ENCODE data around the gene ZNF223. TPM values are rescaled to one million over a fixed set of nuclear protein-coding genes. Genes with fewer than 3 reads are reported as not detected.

ZNF223 gene
- total RNA-seq, 2 experiments from 2014 or later = 1.4 to 1.8 TPM

DNA sequence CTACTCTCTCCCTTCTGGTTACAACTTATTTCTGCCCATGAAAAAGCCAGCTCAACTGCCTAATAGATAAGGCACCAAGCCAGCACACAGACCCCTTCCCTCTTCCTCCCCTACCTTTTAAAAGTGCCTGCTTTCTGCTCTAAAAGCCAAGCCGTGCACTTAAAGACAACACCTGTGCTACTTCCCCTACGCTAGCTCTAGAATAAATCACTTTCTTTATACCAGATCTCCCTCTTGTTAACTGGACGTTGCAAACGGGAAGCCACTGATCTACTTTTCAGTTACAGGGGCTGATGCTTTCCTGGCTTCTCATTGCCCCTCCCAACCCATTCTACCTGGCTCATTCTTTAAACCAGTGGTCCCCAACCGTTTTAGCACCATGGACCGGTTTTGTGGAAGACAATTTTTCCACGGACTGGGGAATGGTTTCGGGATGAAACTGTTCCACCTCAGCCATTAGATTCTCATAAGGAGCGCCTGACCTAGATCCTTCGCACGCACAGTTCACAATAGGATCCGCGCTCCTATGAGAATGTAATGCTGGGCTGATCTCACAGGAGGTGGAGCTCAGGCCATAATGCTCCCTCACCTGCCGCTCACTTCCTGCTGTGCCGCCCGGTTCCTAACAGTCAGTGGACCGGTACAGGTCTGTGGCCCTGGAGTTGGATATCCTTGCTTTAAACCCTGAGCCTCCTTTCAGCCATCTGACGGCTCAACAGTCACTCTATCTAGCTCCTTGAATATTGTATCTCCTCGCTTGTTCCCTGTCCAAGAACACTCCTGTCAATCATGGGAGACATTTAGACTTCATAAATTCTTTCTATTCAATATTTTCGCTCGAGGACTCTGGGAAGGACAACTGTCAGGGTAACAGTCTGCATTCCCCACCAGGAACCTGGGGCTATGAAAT lies 841 bp upstream of the ZNF223 start:
- H3K27ac Mint-ChIP-seq = peak overlapping the region; percentile 86
- DNase-seq = peak; percentile 28

DNA sequence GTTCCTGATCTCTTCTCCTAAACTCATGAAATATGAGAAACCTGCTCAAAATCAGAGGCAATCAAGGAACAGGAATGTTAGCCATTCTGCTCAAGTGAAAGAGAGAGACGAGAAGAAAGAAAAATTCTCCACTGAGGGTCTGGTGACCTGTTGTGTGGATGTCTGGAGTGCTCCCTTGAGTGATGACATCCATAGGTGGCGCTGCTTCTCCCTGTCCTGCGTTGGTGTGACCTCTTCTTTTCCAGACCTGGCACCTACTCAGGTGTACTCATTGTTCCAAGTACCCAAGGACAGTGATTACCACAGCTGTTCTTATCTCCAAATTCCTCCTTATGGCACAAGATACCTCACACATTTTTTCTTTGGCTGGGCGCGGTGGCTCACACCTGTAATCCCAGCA lies 4.0 kb downstream of the ZNF223 start:
- no peaks in the 10 kb centered on the region for H3K27me3 Mint-ChIP-seq
- peaks cover 75% of the 10 kb centered on the region for H3K36me3 Mint-ChIP-seq
- H3K9me3 Mint-ChIP-seq = peaks cover 50% of the 10 kb centered on the region
- H3K4me3 Mint-ChIP-seq = no peak overlapping the region
- H3K4me1 Mint-ChIP-seq = peaks cover 15% of the 10 kb centered on the region
- no peak for DNase-seq
- no peak overlapping the region for H3K27ac Mint-ChIP-seq

More for the DNA sequence above, 841 bp upstream of the ZNF223 start:
- peak overlapping the region; percentile 89 for H3K4me3 Mint-ChIP-seq
- peaks cover 20% of the 10 kb centered on the region for H3K4me1 Mint-ChIP-seq
- peaks cover 41% of the 10 kb centered on the region for H3K36me3 Mint-ChIP-seq
- H3K27me3 Mint-ChIP-seq = no peaks in the 10 kb centered on the region
- peaks cover 39% of the 10 kb centered on the region for H3K9me3 Mint-ChIP-seq

GRCh38 chr19:44059229-44059628 lies 7.4 kb downstream of the ZNF223 start:
- H3K4me3 Mint-ChIP-seq = no peak overlapping the region
- H3K9me3 Mint-ChIP-seq = peaks cover 40% of the 10 kb centered on the region
- H3K4me1 Mint-ChIP-seq = no peaks in the 10 kb centered on the region
- peaks cover 86% of the 10 kb centered on the region for H3K36me3 Mint-ChIP-seq
- no peak for DNase-seq
- H3K27me3 Mint-ChIP-seq = no peaks in the 10 kb centered on the region
- H3K27ac Mint-ChIP-seq = no peak overlapping the region

DNA sequence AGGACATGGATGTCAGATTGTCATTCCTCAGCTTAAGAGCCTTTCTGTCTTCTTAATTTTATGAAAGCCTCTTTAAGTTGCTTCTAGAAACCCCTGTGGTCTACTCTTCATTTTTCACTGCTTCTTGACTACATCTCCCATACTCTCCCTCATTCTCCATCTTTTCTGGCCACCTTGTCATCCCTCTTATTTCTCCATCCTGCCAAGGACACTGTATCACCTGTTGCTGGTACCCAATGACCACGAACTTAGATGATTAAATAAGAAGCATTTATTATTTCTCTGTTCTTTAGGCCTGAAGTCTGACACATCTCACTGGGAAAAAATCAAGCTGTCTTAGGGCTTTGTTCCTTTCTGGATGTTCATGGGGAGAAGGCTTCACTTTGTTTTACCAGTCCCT lies 9.2 kb downstream of the ZNF223 start:
- H3K4me3 Mint-ChIP-seq = no peak overlapping the region
- H3K4me1 Mint-ChIP-seq = no peaks in the 10 kb centered on the region
- no peak overlapping the region for H3K27ac Mint-ChIP-seq
- no peaks in the 10 kb centered on the region for H3K27me3 Mint-ChIP-seq
- peaks cover 83% of the 10 kb centered on the region for H3K36me3 Mint-ChIP-seq
- DNase-seq = no peak
- peaks cover 38% of the 10 kb centered on the region for H3K9me3 Mint-ChIP-seq

GRCh38 chr19:44066305-44066704 lies 14.5 kb downstream of the ZNF223 start:
- no peak overlapping the region for H3K27ac Mint-ChIP-seq
- H3K9me3 Mint-ChIP-seq = peaks cover 48% of the 10 kb centered on the region
- peaks cover 72% of the 10 kb centered on the region for H3K36me3 Mint-ChIP-seq
- H3K27me3 Mint-ChIP-seq = no peaks in the 10 kb centered on the region
- DNase-seq = no peak
- peaks cover 1% of the 10 kb centered on the region for H3K4me1 Mint-ChIP-seq
- no peak overlapping the region for H3K4me3 Mint-ChIP-seq

GRCh38 chr19:44069415-44069814 lies 17.6 kb downstream of the ZNF223 start:
- peaks cover 51% of the 10 kb centered on the region for H3K9me3 Mint-ChIP-seq
- DNase-seq = no peak

GRCh38 chr19:44071824-44072542 lies 20.1 kb downstream of the ZNF223 start, which contains the start of gene ZNF284:
Gene ZNF284, plus strand, starts transcription at chr19:44072159. Its CDS starts 4,231 bp downstream, at chr19:44076390.
- DNase-seq = peak; percentile 80
- no peaks in the 10 kb centered on the region for H3K27me3 Mint-ChIP-seq
- H3K27ac Mint-ChIP-seq = peak within 1 kb of the TSS; percentile 84
- H3K9me3 Mint-ChIP-seq = peaks cover 33% of the 10 kb centered on the region
- H3K4me3 Mint-ChIP-seq = peak within 1 kb of the TSS; percentile 91
- peaks cover 49% of the 10 kb centered on the region for H3K36me3 Mint-ChIP-seq
- peaks cover 17% of the 10 kb centered on the region for H3K4me1 Mint-ChIP-seq

More at GRCh38 chr19:44069415-44069814, 17.6 kb downstream of the ZNF223 start:
- Mint-ChIP-seq H3K4me1 (peaks cover 17% of the 10 kb centered on the region), H3K4me3 (no peak overlapping the region), H3K27me3 (no peaks in the 10 kb centered on the region), H3K36me3 (peaks cover 62% of the 10 kb centered on the region), H3K27ac (no peak overlapping the region)

- Mint-ChIP-seq H3K4me3 (peak overlapping the region; percentile 91), H3K36me3 (peaks cover 48% of the 10 kb centered on the region), H3K9me3 (peaks cover 28% of the 10 kb centered on the region), H3K4me1 (peaks cover 17% of the 10 kb centered on the region), H3K27me3 (no peaks in the 10 kb centered on the region), H3K27ac (peak overlapping the region; percentile 84)
- no peak for DNase-seq
Measured at GRCh38 chr19:44072543-44073401, 20.9 kb downstream of the ZNF223 start.

DNA sequence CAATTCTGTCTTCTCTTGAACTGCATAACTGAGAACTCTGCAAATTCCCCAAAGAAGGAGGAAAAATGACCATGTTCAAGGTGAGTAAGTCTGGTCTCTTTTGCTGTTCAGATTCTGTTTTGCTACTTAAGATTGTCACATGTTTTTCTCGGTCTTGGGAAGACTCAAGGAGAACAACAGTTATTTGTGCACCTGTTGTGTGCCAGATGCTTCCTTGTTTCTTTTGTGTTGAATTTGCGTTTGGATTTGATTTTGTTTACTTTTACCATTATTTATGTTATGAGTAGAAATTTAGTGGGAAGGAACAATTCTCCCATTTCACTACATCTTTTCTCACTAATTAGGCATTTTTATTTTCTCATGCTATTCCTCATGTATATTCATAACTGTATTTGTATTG lies 24.5 kb downstream of the ZNF223 start:
- H3K4me1 Mint-ChIP-seq = peaks cover 16% of the 10 kb centered on the region
- H3K36me3 Mint-ChIP-seq = peaks cover 43% of the 10 kb centered on the region
- no peak overlapping the region for H3K27ac Mint-ChIP-seq
- no peak for DNase-seq
- H3K27me3 Mint-ChIP-seq = no peaks in the 10 kb centered on the region
- H3K9me3 Mint-ChIP-seq = peaks cover 11% of the 10 kb centered on the region
- H3K4me3 Mint-ChIP-seq = no peak overlapping the region

DNA sequence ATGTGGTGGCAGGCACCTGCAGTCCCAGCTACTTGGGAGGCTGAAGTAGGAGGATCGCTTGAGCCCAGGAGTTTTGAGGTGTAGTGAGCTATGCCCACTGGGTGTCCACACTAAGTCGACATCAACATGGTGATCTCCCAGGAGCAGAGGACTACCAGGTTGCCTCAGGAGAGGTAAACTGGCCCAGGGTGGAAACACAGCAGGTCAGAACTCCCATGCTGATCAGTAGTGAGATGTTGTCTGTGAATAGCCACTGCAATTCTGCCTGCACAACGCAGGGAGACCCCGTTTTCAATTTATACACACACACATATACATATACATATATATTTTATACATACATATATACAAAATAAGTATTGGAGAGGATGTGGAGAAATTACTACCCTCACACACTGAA lies 40.3 kb downstream of the ZNF223 start:
- Mint-ChIP-seq H3K36me3 (peaks cover 10% of the 10 kb centered on the region), H3K27ac (no peak overlapping the region), H3K9me3 (no peaks in the 10 kb centered on the region), H3K27me3 (no peaks in the 10 kb centered on the region), H3K4me3 (no peak overlapping the region), H3K4me1 (peaks cover 5% of the 10 kb centered on the region)
- DNase-seq = no peak

DNA sequence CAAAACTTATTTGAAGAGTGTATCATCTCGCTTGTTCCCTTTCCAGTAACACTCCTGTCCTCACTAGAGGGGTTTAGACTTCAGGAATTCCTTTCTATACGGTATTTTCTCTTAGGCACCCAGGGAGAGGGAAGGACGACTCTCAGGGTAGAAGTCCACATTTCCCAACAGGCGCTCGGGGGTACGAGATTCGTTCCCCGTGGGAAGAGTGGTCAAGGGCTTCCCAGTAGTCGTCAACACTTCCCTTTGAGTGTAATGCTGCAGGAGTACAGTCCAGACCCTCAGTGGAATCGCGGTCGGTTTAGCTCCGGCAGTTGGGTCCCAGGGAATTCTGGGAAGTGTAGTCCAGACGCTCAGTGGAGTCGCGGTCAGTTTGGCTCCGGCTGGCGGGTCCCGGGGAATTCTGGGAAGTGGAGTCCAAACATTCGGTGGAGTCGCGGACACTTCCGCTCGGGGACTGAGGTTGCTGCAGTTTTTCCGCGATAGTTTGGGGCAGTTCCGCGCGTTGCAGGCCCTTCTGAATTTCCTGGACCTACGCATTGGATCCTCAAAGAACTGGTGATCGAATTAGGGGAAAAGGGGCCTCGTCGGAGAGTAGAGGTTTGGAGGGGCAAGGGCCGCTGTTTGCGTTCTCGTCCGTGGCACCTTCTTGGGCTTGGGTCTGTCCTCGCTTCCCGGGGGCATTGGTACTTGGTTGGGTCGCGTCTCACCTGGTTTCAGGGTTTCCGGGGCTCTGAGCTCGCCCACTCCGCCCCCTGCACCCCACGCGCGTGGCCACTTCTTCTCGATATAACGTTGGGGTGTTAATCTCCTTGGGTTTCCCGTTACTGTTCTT lies 42.3 kb downstream of the ZNF223 start, which contains the start of gene ZNF224:
TSS of gene ZNF224 (plus strand) at position 431 of the 835 bp plus-strand sequence. CDS start 3,513 bp downstream, outside the sequence.
- peaks cover 8% of the 10 kb centered on the region for H3K4me1 Mint-ChIP-seq
- H3K36me3 Mint-ChIP-seq = peaks cover 25% of the 10 kb centered on the region

DNA sequence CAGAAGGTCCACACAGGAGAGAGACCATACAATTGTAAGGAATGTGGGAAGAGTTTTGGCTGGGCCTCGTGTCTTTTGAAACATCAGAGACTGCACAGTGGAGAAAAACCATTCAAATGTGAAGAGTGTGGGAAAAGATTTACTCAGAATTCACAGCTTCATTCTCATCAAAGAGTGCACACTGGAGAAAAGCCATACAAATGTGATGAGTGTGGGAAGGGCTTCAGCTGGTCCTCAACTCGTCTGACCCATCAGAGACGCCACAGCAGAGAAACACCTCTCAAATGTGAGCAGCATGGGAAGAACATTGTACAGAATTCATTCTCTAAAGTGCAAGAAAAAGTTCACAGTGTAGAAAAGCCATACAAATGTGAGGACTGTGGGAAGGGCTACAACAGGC lies 55.9 kb downstream of the ZNF223 start:
- Mint-ChIP-seq H3K27me3 (no peaks in the 10 kb centered on the region), H3K36me3 (peaks cover 73% of the 10 kb centered on the region), H3K4me3 (no peak overlapping the region), H3K4me1 (peaks cover 6% of the 10 kb centered on the region), H3K9me3 (peaks cover 63% of the 10 kb centered on the region), H3K27ac (no peak overlapping the region)
- DNase-seq = no peak

More for the DNA sequence above, 42.3 kb downstream of the ZNF223 start, which contains the start of gene ZNF224:
- Mint-ChIP-seq H3K27me3 (no peaks in the 10 kb centered on the region), H3K9me3 (peaks cover 4% of the 10 kb centered on the region), H3K4me3 (peak within 1 kb of the TSS; percentile 98), H3K27ac (peak within 1 kb of the TSS; percentile 92)
- DNase-seq = peak; percentile 83

DNA sequence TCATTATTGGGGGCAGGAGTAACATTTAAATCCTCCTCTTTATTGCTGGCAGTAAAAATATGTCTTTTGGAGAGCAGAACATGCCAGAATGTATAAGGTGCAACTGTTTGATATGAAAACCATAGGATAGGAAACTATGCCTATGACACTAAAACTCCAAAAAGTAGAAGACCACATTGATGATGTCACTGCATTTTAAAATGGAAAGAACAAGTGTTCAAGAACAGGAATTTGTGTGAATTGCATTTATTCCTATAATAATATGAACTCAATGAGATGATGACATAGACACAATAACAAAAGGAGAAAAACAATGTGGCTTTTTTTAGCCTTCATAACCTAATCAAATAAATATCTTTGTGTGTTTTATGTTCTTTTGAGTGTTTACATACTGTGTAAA lies 57.6 kb downstream of the ZNF223 start:
- Mint-ChIP-seq H3K36me3 (peaks cover 58% of the 10 kb centered on the region), H3K9me3 (peaks cover 51% of the 10 kb centered on the region)
- DNase-seq = no peak

More for the DNA sequence above, 57.6 kb downstream of the ZNF223 start:
- Mint-ChIP-seq H3K27ac (no peak overlapping the region), H3K4me3 (no peak overlapping the region), H3K4me1 (peaks cover 10% of the 10 kb centered on the region), H3K27me3 (no peaks in the 10 kb centered on the region)
